GM19463 (cell line): ENCODE results near the gene TM2D3.

ENCODE experiments used
- ATAC-seq: cut with Tn5 transposase; IDR thresholded peaks from one replicate; pipeline ENCODE4 v1.9.1; 2021; ENCODE audit warnings: mild to moderate bottlenecking, moderate library complexity; ENCODE audit not compliant: unreplicated experiment

TM2D3 gene

GRCh38 chr15:101652098-101652785, at the start of gene TM2D3:
TM2D3 (minus strand) TSS chr15:101652381; CDS start chr15:101652361, 20 bp downstream.
- ATAC-seq, result peak; percentile 84

- ATAC-seq, result no peak
These were observed 46.1 kb upstream of the TM2D3 start for GRCh38 chr15:101698314-101698713.

- ATAC-seq, result no peak
These were observed 45.3 kb upstream of the TM2D3 start for GRCh38 chr15:101697488-101697887.

- ATAC-seq, result no peak
These were observed 44.6 kb upstream of the TM2D3 start for GRCh38 chr15:101696829-101697228.

DNA sequence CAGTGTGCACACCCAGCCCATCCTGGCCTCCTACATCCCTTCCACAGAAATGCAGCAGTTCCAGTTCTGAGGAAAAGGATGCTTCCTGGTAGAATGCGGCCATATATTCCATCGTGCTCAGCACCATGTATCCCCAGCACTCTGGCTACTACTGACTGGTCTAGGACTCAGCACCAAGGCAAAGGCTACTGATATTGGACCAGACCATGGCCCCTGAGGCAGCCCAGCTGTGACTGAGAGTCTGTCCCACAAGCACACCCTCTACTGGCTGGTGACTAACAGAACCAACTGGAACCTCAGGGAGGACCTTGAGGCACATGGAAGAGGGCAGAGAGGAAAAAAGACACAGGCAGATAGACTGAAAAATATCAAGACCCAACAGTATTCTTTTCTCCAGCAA, 42.1 kb upstream of the TM2D3 start:
- ATAC-seq, result no peak

- ATAC-seq, result no peak
These were observed 40.8 kb upstream of the TM2D3 start for GRCh38 chr15:101692801-101693598.

GRCh38 chr15:101689901-101690300, 37.7 kb upstream of the TM2D3 start:
- ATAC-seq, result no peak

DNA sequence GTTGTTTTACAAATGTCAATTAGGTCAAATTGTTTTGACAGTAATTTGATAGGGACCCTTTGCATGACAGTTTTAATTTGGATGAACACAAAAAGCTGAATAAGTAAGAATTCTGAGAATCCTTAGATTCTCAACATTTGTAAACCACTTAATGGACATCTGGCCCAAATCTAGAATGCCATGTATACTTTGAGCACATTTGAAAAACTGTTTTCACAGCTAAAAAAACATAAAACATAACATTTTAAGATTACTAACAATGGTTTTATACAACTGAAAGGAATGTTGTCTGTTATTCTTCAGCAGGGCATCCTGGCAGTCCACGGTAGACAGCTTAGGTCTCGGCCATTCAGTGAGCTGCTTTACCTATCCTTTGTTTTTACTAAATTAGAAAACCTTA, 34.5 kb upstream of the TM2D3 start:
- ATAC-seq, result no peak

- ATAC-seq, result no peak
These were observed 32.7 kb upstream of the TM2D3 start for GRCh38 chr15:101684877-101685276.

GRCh38 chr15:101684384-101684783, 32.2 kb upstream of the TM2D3 start:
- ATAC-seq, result no peak

DNA sequence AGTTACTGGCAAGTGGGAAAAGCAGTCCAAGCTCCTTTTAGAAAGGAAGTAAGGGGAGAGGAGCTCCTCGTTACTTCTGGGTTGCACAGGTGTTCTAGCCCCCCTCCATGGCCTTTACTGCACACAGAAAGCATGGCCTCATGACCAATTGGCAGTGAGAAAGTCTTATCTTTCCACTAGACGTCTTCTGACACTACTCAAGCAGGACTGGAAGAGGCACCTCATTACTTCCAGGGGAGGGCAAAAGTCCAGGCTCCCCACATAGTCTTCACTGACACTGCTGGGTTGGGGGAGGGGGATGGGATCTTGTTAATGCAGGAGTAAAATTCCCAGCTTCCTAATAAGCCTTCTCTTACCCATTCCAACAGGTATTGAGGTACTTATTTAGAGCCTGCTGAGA, 27.6 kb upstream of the TM2D3 start:
- no peak for ATAC-seq

- ATAC-seq, result no peak
These were observed 24.7 kb upstream of the TM2D3 start for GRCh38 chr15:101676921-101677329.

- no peak for ATAC-seq
These were observed 23.8 kb upstream of the TM2D3 start for GRCh38 chr15:101675796-101676582.

DNA sequence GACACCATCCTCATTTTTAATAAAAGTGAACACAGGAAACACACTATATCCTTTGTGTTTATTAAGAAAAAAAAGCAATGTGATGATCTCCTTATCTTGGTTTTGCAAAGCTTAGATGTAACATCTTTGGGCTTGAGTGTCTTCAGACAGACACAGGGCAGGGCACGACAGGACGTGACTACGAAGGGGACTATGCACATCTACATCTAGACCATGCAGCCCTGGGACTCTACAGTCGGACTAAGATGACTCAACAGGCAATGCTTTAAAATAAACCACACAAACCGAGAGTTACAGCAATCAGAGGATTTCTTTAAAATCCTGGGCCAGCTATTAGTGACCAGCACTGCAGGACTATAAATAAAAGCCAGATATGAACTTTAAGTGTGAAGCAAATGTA, 22.8 kb upstream of the TM2D3 start:
- ATAC-seq, result no peak

DNA sequence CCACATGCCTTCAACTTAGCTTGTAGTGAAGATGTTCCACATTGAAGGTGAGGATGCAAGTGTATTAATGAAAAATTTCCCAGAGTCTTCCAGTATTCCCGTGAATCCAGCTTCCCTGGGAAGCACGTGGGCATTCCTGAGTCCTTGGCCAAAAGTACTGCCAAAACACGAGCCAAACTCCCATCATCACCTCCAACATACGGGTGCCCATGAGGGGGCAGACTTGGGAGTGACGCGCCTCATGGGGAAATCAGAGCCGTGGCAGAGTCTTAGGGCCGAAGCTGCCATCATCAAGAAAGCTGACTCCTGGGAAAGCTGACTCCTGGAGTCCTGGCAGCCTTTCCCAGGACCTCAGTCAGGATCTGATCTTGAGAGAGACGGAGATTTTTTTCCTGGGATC, 20.1 kb upstream of the TM2D3 start:
- ATAC-seq, result no peak

- no peak for ATAC-seq
These were observed 17.6 kb upstream of the TM2D3 start for GRCh38 chr15:101669744-101670143.

- no peak for ATAC-seq
These were observed 15.7 kb upstream of the TM2D3 start for GRCh38 chr15:101667881-101668280.

GRCh38 chr15:101664303-101664913, 12.2 kb upstream of the TM2D3 start:
- ATAC-seq, result no peak

GRCh38 chr15:101662203-101662602, 10.0 kb upstream of the TM2D3 start:
- no peak for ATAC-seq

DNA sequence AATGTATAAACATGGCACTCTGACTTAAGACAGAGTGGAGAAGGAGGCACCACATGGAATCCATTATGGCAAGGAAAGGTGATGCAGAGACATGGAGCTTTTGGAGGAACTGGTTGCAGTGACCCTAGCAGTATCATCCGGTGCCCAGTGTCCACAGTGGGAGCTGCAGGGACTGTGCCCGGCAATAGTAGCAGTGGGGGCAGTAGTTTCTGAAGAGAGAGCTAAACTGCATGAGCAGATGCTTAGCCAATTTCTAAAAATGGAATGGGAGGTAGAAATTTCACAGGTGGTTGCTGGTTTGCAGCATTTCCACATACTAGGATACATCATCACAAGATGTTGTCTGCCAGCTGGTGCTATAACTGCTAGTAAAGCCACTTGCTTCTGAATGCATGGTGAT, 7.8 kb upstream of the TM2D3 start:
- ATAC-seq, result no peak
